Measurements from ENCODE around the gene CBFA2T2.

- TF ChIP-seq CTCF (IDR thresholded peaks at IDR 0.05), result no peak
- TF ChIP-seq EZH2 (IDR thresholded peaks at IDR 0.05; ENCODE audit: borderline replicate concordance, insufficient read depth, low read depth, low read length, poor library complexity, severe bottlenecking), result no peak
These were observed 204.7 kb downstream of the CBFA2T2 start for GRCh38 chr20:33694639-33695012.

Data from B cell (primary cell).